Measurements from ENCODE around the gene PRICKLE4. TPM values are rescaled to one million over a fixed set of nuclear protein-coding genes. Genes with fewer than 3 reads are reported as not detected.

Gene PRICKLE4
- total and polyA plus RNA-seq, 2 of the 13 experiments (the other 11 are each of a cell fraction or from before 2014, with no cell fraction given) = 0.92 to 1.2 TPM

DNA sequence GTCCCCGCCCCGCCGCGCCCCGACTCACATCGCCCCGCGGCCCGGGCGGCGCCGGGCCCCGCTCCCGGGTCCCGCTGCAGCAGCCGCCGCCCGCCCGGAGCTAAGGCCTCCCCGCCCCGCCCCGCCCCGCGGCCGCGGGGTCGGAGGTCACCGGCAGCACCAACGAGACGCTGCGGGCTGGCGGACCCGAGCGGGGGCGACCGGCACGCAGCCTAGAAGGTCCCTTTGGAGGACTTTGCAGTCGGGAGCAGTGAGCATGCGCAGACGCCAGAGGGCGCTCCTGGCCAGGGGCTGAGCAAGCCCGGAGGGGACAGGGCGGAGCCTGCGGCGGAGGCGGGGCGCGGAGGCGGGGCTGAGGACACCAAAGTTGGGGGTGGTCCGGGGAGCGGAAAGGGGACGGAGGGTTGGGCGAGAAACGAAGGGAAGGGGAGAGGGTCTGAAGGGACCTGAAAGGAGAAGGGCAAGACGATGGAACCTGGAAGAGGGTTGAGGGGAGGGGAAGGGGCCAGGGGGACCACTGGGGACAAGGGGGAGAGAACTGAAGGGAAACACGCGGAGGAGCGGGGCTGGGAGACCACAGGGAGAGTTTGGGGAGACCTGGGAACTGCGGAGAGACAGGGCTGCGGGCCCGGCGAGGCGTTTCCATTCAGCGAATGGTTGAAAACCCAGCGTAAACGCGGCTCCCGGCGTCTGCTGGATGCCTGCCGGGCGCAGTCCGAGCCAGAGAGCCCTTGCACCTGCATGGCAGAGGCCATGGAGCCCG is 613 bp upstream of the PRICKLE4 start, which contains the start of gene FRS3 (continued):
- TF ChIP-seq, protein P1, sequence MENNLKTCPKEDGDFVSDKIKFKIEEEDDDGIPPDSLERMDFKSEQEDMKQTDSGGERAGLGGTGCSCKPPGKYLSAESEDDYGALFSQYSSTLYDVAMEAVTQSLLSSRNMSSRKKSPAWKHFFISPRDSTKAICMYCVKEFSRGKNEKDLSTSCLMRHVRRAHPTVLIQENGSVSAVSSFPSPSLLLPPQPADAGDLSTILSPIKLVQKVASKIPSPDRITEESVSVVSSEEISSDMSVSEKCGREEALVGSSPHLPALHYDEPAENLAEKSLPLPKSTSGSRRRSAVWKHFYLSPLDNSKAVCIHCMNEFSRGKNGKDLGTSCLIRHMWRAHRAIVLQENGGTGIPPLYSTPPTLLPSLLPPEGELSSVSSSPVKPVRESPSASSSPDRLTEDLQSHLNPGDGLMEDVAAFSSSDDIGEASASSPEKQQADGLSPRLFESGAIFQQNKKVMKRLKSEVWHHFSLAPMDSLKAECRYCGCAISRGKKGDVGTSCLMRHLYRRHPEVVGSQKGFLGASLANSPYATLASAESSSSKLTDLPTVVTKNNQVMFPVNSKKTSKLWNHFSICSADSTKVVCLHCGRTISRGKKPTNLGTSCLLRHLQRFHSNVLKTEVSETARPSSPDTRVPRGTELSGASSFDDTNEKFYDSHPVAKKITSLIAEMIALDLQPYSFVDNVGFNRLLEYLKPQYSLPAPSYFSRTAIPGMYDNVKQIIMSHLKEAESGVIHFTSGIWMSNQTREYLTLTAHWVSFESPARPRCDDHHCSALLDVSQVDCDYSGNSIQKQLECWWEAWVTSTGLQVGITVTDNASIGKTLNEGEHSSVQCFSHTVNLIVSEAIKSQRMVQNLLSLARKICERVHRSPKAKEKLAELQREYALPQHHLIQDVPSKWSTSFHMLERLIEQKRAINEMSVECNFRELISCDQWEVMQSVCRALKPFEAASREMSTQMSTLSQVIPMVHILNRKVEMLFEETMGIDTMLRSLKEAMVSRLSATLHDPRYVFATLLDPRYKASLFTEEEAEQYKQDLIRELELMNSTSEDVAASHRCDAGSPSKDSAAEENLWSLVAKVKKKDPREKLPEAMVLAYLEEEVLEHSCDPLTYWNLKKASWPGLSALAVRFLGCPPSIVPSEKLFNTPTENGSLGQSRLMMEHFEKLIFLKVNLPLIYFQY (CRISPR knock-in tag; IDR thresholded peaks at IDR 0.05; ENCODE audit: borderline replicate concordance) = peak; percentile 64; the same call in 1 of the 2 replicates
- TF ChIP-seq ZNF567 (CRISPR knock-in tag; IDR thresholded peaks at IDR 0.05; ENCODE audit: borderline replicate concordance) = peak; percentile 42; the same call in 1 of the 2 replicates
- TF ChIP-seq TBL1XR1 (IDR thresholded peaks at IDR 0.05; ENCODE audit: borderline replicate concordance, low read length, partially characterized antibody) = peak; percentile 61
- TF ChIP-seq, protein P2, sequence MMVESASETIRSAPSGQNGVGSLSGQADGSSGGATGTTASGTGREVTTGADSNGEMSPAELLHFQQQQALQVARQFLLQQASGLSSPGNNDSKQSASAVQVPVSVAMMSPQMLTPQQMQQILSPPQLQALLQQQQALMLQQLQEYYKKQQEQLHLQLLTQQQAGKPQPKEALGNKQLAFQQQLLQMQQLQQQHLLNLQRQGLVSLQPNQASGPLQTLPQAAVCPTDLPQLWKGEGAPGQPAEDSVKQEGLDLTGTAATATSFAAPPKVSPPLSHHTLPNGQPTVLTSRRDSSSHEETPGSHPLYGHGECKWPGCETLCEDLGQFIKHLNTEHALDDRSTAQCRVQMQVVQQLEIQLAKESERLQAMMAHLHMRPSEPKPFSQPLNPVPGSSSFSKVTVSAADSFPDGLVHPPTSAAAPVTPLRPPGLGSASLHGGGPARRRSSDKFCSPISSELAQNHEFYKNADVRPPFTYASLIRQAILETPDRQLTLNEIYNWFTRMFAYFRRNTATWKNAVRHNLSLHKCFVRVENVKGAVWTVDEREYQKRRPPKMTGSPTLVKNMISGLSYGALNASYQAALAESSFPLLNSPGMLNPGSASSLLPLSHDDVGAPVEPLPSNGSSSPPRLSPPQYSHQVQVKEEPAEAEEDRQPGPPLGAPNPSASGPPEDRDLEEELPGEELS (CRISPR knock-in tag; IDR thresholded peaks at IDR 0.05) = peak; percentile 52
- TF ChIP-seq RXRA (CRISPR knock-in tag; IDR thresholded peaks at IDR 0.05) = peak; percentile 84
- TF ChIP-seq, protein P3, sequence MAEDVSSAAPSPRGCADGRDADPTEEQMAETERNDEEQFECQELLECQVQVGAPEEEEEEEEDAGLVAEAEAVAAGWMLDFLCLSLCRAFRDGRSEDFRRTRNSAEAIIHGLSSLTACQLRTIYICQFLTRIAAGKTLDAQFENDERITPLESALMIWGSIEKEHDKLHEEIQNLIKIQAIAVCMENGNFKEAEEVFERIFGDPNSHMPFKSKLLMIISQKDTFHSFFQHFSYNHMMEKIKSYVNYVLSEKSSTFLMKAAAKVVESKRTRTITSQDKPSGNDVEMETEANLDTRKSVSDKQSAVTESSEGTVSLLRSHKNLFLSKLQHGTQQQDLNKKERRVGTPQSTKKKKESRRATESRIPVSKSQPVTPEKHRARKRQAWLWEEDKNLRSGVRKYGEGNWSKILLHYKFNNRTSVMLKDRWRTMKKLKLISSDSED (CRISPR knock-in tag; IDR thresholded peaks at IDR 0.05) = no peak
- no peak for TF ChIP-seq ZFP41 (CRISPR knock-in tag; IDR thresholded peaks at IDR 0.05; ENCODE audit: borderline replicate concordance)
- TF ChIP-seq SAP130 (CRISPR knock-in tag; IDR thresholded peaks at IDR 0.05; ENCODE audit: low read depth) = peak; percentile 93
- no peak for TF ChIP-seq ZNF777 (CRISPR knock-in tag; IDR thresholded peaks at IDR 0.05)
- no peak for TF ChIP-seq SIX1 (CRISPR knock-in tag; IDR thresholded peaks at IDR 0.05; ENCODE audit: borderline replicate concordance)
- peak; percentile 60; the same call in 1 of the 2 replicates for TF ChIP-seq NRL (CRISPR knock-in tag; IDR thresholded peaks at IDR 0.05; ENCODE audit: borderline replicate concordance)
- TF ChIP-seq NCOR1 (IDR thresholded peaks at IDR 0.05; ENCODE audit: borderline replicate concordance, low read length) = no peak
- TF ChIP-seq KMT2B (CRISPR knock-in tag; IDR thresholded peaks at IDR 0.05) = peak; percentile 87
- peak; percentile 70 for TF ChIP-seq IKZF4 (CRISPR knock-in tag; IDR thresholded peaks at IDR 0.05; ENCODE audit: borderline replicate concordance, low read depth, not compliant biosample characterization)
- TF ChIP-seq, protein P4, sequence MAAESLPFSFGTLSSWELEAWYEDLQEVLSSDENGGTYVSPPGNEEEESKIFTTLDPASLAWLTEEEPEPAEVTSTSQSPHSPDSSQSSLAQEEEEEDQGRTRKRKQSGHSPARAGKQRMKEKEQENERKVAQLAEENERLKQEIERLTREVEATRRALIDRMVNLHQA (CRISPR knock-in tag; IDR thresholded peaks at IDR 0.05) = no peak
- TF ChIP-seq POLR2AphosphoS5 (IDR thresholded peaks at IDR 0.05; ENCODE audit: low read depth, low read length) = peak; percentile 75
- peak; percentile 78; the same call in 1 of the 2 replicates for TF ChIP-seq ZBTB7A (CRISPR knock-in tag; IDR thresholded peaks at IDR 0.05)
- TF ChIP-seq, protein P5, sequence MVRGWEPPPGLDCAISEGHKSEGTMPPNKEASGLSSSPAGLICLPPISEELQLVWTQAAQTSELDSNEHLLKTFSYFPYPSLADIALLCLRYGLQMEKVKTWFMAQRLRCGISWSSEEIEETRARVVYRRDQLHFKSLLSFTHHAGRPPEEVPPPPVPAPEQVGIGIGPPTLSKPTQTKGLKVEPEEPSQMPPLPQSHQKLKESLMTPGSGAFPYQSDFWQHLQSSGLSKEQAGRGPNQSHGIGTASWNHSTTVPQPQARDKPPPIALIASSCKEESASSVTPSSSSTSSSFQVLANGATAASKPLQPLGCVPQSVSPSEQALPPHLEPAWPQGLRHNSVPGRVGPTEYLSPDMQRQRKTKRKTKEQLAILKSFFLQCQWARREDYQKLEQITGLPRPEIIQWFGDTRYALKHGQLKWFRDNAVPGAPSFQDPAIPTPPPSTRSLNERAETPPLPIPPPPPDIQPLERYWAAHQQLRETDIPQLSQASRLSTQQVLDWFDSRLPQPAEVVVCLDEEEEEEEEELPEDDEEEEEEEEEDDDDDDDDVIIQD (CRISPR knock-in tag; IDR thresholded peaks at IDR 0.05; ENCODE audit: low read depth) = peak; percentile 77
- TF ChIP-seq FOXA1 (IDR thresholded peaks at IDR 0.05) = no peak
- TF ChIP-seq FOXA1 (CRISPR knock-in tag; IDR thresholded peaks at IDR 0.05) = 0 out of 2 replicates have a peak, but pooled peaks have one; percentile 49
- TF ChIP-seq ZC3H4 (CRISPR knock-in tag; IDR thresholded peaks at IDR 0.05; ENCODE audit: borderline replicate concordance) = no peak

All from HepG2 (cell line).